ENCODE results near the gene CACHD1. TPM values are rescaled to one million over a fixed set of nuclear protein-coding genes. Genes with fewer than 3 reads are reported as not detected.

CACHD1 gene
- total and polyA plus RNA-seq, 2 donors (not counting 1 experiment from before 2014, with no cell fraction given) = 2.9 to 5.4 TPM

DNA sequence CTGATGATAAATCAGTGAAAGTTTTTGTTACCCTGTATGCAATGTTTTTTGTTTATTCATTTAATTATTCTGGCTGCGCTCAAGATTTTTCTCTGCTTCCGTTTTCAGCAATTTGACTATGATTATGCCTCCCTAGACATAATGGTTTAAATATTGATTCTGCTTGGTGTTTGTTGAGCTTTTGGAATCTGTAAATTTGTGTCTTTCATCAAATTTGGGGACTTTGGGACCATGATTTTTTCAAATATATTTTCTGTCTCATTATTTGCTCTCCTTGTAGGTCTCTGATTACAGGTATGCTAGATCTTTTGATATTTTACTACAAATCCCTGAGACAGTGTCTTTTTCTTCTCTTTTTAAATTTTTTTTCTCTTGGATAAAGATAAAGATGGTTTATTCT is 92.1 kb downstream of the CACHD1 start:
- H3K4me2 ChIP-seq (ENCODE audit: extremely low read depth, insufficient read depth, low read length) = no peak overlapping the region
- DNase-seq (ENCODE audit: low read depth in 2 of 2) = no peak
- no peak overlapping the region for H3K27ac ChIP-seq (ENCODE audit: insufficient read depth, low read length)
- H3K36me3 ChIP-seq (ENCODE audit: control insufficient read depth, insufficient read depth, low read length) = no peaks in the 10 kb centered on the region
- TF ChIP-seq, protein P1, sequence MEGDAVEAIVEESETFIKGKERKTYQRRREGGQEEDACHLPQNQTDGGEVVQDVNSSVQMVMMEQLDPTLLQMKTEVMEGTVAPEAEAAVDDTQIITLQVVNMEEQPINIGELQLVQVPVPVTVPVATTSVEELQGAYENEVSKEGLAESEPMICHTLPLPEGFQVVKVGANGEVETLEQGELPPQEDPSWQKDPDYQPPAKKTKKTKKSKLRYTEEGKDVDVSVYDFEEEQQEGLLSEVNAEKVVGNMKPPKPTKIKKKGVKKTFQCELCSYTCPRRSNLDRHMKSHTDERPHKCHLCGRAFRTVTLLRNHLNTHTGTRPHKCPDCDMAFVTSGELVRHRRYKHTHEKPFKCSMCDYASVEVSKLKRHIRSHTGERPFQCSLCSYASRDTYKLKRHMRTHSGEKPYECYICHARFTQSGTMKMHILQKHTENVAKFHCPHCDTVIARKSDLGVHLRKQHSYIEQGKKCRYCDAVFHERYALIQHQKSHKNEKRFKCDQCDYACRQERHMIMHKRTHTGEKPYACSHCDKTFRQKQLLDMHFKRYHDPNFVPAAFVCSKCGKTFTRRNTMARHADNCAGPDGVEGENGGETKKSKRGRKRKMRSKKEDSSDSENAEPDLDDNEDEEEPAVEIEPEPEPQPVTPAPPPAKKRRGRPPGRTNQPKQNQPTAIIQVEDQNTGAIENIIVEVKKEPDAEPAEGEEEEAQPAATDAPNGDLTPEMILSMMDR (conservative IDR thresholded peaks at IDR 0.05 in 1 of 2, IDR thresholded peaks at IDR 0.05 in 1 of 2; ENCODE audit: low read depth in 1 of 2, low read length in 2 of 2) = no peak
- no peak for TF ChIP-seq EZH2 (IDR thresholded peaks at IDR 0.05; ENCODE audit: low read length, missing control alignments)
- no peaks in the 10 kb centered on the region for H3K4me1 ChIP-seq (ENCODE audit: control insufficient read depth, extremely low read depth, insufficient read depth, low read length)
- no peak overlapping the region for H3K9ac ChIP-seq (ENCODE audit: insufficient read depth, low read length)
- no peaks in the 10 kb centered on the region for H4K20me1 ChIP-seq (ENCODE audit: control insufficient read depth, extremely low read depth, insufficient read depth, low read length)
- no peak overlapping the region for H3K4me3 ChIP-seq (replicated peaks in 1 of 4; ENCODE audit: control extremely low read depth in 1 of 4, insufficient read depth in 1 of 4, low read depth in 3 of 4, low read length in 4 of 4)
- H3K79me2 ChIP-seq (ENCODE audit: control insufficient read depth, insufficient read depth, low read length) = no peaks in the 10 kb centered on the region
- H3K9me3 ChIP-seq (ENCODE audit: control insufficient read depth, insufficient read depth, low read depth, low read length) = no peaks in the 10 kb centered on the region
- H3K27me3 ChIP-seq (ENCODE audit: control insufficient read depth, insufficient read depth, low read length) = no peaks in the 10 kb centered on the region
- H2AFZ ChIP-seq (ENCODE audit: low read length) = no peak overlapping the region

DNA sequence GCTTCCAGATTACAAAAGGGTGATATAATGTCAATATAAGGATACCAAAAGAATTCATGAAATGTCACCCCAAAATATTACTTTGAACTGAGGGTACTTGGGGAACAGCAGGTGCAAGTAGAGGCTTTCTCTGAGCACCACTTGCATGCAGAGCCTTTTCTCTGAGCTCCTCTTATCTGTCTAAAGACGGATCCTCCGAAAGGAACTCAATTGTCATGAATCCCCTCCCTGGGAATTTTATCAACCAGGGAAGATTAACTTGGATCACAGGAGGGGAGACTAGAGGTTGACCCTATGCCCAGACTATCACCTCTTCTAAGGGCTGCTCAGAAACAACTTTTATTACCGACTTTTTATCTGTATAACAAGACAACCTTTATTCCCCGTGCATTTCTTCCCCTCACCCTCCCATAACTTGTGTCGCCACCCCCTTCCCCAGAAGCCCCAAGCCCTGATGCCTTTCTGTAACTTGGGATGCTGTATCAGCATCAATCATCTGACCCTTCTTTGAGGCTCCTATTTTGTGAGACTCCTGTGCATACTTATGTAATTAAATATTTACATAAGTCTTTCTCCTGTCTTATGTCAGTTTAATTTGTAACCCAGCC is 94.1 kb downstream of the CACHD1 start:
- TF ChIP-seq, protein P1 (conservative IDR thresholded peaks at IDR 0.05 in 1 of 2, IDR thresholded peaks at IDR 0.05 in 1 of 2; ENCODE audit: low read depth in 1 of 2, low read length in 2 of 2) = no peak
- TF ChIP-seq EZH2 (IDR thresholded peaks at IDR 0.05; ENCODE audit: low read length, missing control alignments) = no peak
- H3K79me2 ChIP-seq (ENCODE audit: control insufficient read depth, insufficient read depth, low read length) = no peaks in the 10 kb centered on the region
- no peak overlapping the region for H3K9ac ChIP-seq (ENCODE audit: insufficient read depth, low read length)
- no peaks in the 10 kb centered on the region for H3K4me1 ChIP-seq (ENCODE audit: control insufficient read depth, extremely low read depth, insufficient read depth, low read length)
- H3K9me3 ChIP-seq (ENCODE audit: control insufficient read depth, insufficient read depth, low read depth, low read length) = no peaks in the 10 kb centered on the region
- no peak overlapping the region for H2AFZ ChIP-seq (ENCODE audit: low read length)
- H4K20me1 ChIP-seq (ENCODE audit: control insufficient read depth, extremely low read depth, insufficient read depth, low read length) = no peaks in the 10 kb centered on the region
- no peak overlapping the region for H3K4me2 ChIP-seq (ENCODE audit: extremely low read depth, insufficient read depth, low read length)
- no peak overlapping the region for H3K4me3 ChIP-seq (replicated peaks in 1 of 4; ENCODE audit: control extremely low read depth in 1 of 4, insufficient read depth in 1 of 4, low read depth in 3 of 4, low read length in 4 of 4)
- no peak overlapping the region for H3K27ac ChIP-seq (ENCODE audit: insufficient read depth, low read length)
- H3K36me3 ChIP-seq (ENCODE audit: control insufficient read depth, insufficient read depth, low read length) = no peaks in the 10 kb centered on the region
- H3K27me3 ChIP-seq (ENCODE audit: control insufficient read depth, insufficient read depth, low read length) = no peaks in the 10 kb centered on the region
- DNase-seq (ENCODE audit: low read depth in 2 of 2) = no peak

DNA sequence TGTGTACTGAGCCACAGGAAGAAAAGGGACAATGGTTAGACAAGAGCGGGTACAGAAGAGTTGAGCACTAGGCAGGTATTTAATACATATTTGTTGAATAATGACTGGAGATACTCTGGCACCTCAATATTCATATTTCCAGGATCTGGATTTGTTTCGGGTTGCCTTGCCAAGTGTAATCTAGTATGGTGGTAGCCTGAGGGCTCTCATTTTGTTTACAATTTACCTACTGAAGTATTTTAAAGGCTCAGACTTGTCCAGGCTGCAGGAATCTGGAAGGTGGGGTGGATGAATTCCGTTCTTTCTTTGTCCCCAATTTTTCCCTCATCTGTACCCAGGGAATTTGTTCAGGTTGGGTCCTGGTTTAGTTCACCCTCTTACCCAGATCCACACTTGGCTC is 95.0 kb downstream of the CACHD1 start:
- Histone ChIP-seq H3K36me3 (ENCODE audit: control insufficient read depth, insufficient read depth, low read length) (no peaks in the 10 kb centered on the region), H3K27ac (ENCODE audit: insufficient read depth, low read length) (no peak overlapping the region), H3K27me3 (ENCODE audit: control insufficient read depth, insufficient read depth, low read length) (no peaks in the 10 kb centered on the region), H3K4me3 (replicated peaks in 1 of 4; ENCODE audit: control extremely low read depth in 1 of 4, insufficient read depth in 1 of 4, low read depth in 3 of 4, low read length in 4 of 4) (no peak overlapping the region), H4K20me1 (ENCODE audit: control insufficient read depth, extremely low read depth, insufficient read depth, low read length) (no peaks in the 10 kb centered on the region), H3K4me1 (ENCODE audit: control insufficient read depth, extremely low read depth, insufficient read depth, low read length) (no peaks in the 10 kb centered on the region), H2AFZ (ENCODE audit: low read length) (no peak overlapping the region), H3K9me3 (ENCODE audit: control insufficient read depth, insufficient read depth, low read depth, low read length) (no peaks in the 10 kb centered on the region), H3K9ac (ENCODE audit: insufficient read depth, low read length) (no peak overlapping the region), H3K79me2 (ENCODE audit: control insufficient read depth, insufficient read depth, low read length) (no peaks in the 10 kb centered on the region), H3K4me2 (ENCODE audit: extremely low read depth, insufficient read depth, low read length) (no peak overlapping the region)
- TF ChIP-seq EZH2 (IDR thresholded peaks at IDR 0.05; ENCODE audit: low read length, missing control alignments) = no peak
- TF ChIP-seq, protein P1 (conservative IDR thresholded peaks at IDR 0.05 in 1 of 2, IDR thresholded peaks at IDR 0.05 in 1 of 2; ENCODE audit: low read depth in 1 of 2, low read length in 2 of 2) = no peak
- no peak for DNase-seq (ENCODE audit: low read depth in 2 of 2)
